ENCODE results near the gene FBXO47. TPM values are rescaled to one million over a fixed set of nuclear protein-coding genes. Genes with fewer than 3 reads are reported as not detected.

The FBXO47 gene
- total and polyA plus RNA-seq, 4 donors, result not detected

- ATAC-seq (ENCODE audit: insufficient read depth, low FRiP score) (no peak), DNase-seq (no peak)
- H3K27me3 ChIP-seq (ENCODE audit: control insufficient read depth in 3 of 3, insufficient read depth in 3 of 3, low read length in 2 of 3), result no peaks in the 10 kb centered on the region
- H3K9ac ChIP-seq (ENCODE audit: insufficient read depth in 1 of 2, low read length in 2 of 2), result no peak overlapping the region
- WGBS, 2 donors, result 75 to 82% methylated on average over 12 of the region's 12 CpGs
- peaks cover 0 to 67% (median 26%) of the 10 kb centered on the region in 4 donors for H3K36me3 ChIP-seq (ENCODE audit: control insufficient read depth in 4 of 4, insufficient read depth in 4 of 4, low read length in 4 of 4)
- peak overlapping the region in 1 of 2 donors; percentile 55 for H3K27ac ChIP-seq (ENCODE audit: low read depth in 1 of 2, low read length in 1 of 2)
- TF ChIP-seq CTCF (IDR thresholded peaks at IDR 0.05; ENCODE audit: control extremely low read depth, extremely low read depth), result no peak
- peaks cover 0 to 38% (median 6%) of the 10 kb centered on the region in 5 donors for H3K4me1 ChIP-seq (ENCODE audit: control insufficient read depth in 5 of 5, insufficient read depth in 5 of 5, low read length in 5 of 5)
- no peak overlapping the region for H3K4me3 ChIP-seq
- no peaks in the 10 kb centered on the region for H3K9me3 ChIP-seq (ENCODE audit: control insufficient read depth in 4 of 4, insufficient read depth in 3 of 4, low read length in 3 of 4)
Measured at GRCh38 chr17:38889745-38890409, 77.3 kb downstream of the FBXO47 start.

GRCh38 chr17:38888842-38889241 is 78.4 kb downstream of the FBXO47 start:
- Histone ChIP-seq H3K4me3 (no peak overlapping the region), H3K9ac (ENCODE audit: insufficient read depth in 1 of 2, low read length in 2 of 2) (no peak overlapping the region), H3K9me3 (ENCODE audit: control insufficient read depth in 4 of 4, insufficient read depth in 3 of 4, low read length in 3 of 4) (no peaks in the 10 kb centered on the region), H3K36me3 (ENCODE audit: control insufficient read depth in 4 of 4, insufficient read depth in 4 of 4, low read length in 4 of 4) (peaks cover 0 to 61% (median 25%) of the 10 kb centered on the region in 4 donors), H3K27ac (ENCODE audit: low read depth in 1 of 2, low read length in 1 of 2) (no peak overlapping the region), H3K27me3 (ENCODE audit: control insufficient read depth in 3 of 3, insufficient read depth in 3 of 3, low read length in 2 of 3) (no peaks in the 10 kb centered on the region), H3K4me1 (ENCODE audit: control insufficient read depth in 5 of 5, insufficient read depth in 5 of 5, low read length in 5 of 5) (peaks cover 0 to 35% (median 6%) of the 10 kb centered on the region in 5 donors)
- no peak for TF ChIP-seq CTCF (IDR thresholded peaks at IDR 0.05; ENCODE audit: control extremely low read depth, extremely low read depth)
- WGBS, 2 donors, result 91% methylated on average over 9 of the region's 9 CpGs
- ATAC-seq (ENCODE audit: insufficient read depth, low FRiP score) (no peak), DNase-seq (no peak)

- no peak overlapping the region for H3K4me3 ChIP-seq
- peaks cover 2 to 37% (median 14%) of the 10 kb centered on the region in 5 donors for H3K4me1 ChIP-seq (ENCODE audit: control insufficient read depth in 5 of 5, insufficient read depth in 5 of 5, low read length in 5 of 5)
- TF ChIP-seq CTCF (IDR thresholded peaks at IDR 0.05; ENCODE audit: control extremely low read depth, extremely low read depth), result no peak
- no peak for ATAC-seq (ENCODE audit: insufficient read depth, low FRiP score)
- H3K9me3 ChIP-seq (ENCODE audit: control insufficient read depth in 4 of 4, insufficient read depth in 3 of 4, low read length in 3 of 4), result no peaks in the 10 kb centered on the region
- H3K27ac ChIP-seq (ENCODE audit: low read depth in 1 of 2, low read length in 1 of 2), result peak overlapping the region in 1 of 2 donors; percentile 28
- no peaks in the 10 kb centered on the region for H3K27me3 ChIP-seq (ENCODE audit: control insufficient read depth in 3 of 3, insufficient read depth in 3 of 3, low read length in 2 of 3)
- H3K36me3 ChIP-seq (ENCODE audit: control insufficient read depth in 4 of 4, insufficient read depth in 4 of 4, low read length in 4 of 4), result peaks cover 0 to 46% (median 19%) of the 10 kb centered on the region in 4 donors
- 79 to 83% methylated on average over 8 of the region's 8 CpGs for WGBS, 2 donors
- no peak for DNase-seq
- H3K9ac ChIP-seq (ENCODE audit: insufficient read depth in 1 of 2, low read length in 2 of 2), result no peak overlapping the region
Measured at GRCh38 chr17:38886643-38887010, 80.6 kb downstream of the FBXO47 start.

Small RNAs within 50 kb of the gene (small RNA-seq; reads per million reads assigned to genes)
- gene MIR6779 (ENCODE audit: low replicate concordance), result not detected

Other genes starting within 250 kb of the FBXO47 start
- gene CISD3, start 237.1 kb downstream of the FBXO47 start, total RNA-seq, result 10 to 100 TPM in 1 of 2 donors, 1 to 10 TPM in 1; 2.4 to 49.7 TPM
- gene CISD3, start 237.1 kb downstream of the FBXO47 start, polyA plus RNA-seq, result 10 to 100 TPM; 34.4 to 41.5 TPM
- 10 to 100 TPM; 29.2 to 43.3 TPM for gene PCGF2, start 219.1 kb downstream of the FBXO47 start, total RNA-seq
- 10 to 100 TPM; 17.1 to 61.4 TPM for gene PCGF2, start 219.1 kb downstream of the FBXO47 start, polyA plus RNA-seq
- gene PSMB3, start 214.7 kb downstream of the FBXO47 start, total RNA-seq, result 100 to 1,000 TPM in 1 of 2 donors, 10 to 100 TPM in 1; 81.3 to 175 TPM
- gene PSMB3, start 214.7 kb downstream of the FBXO47 start, polyA plus RNA-seq, result 100 to 1,000 TPM; 293 to 374 TPM
- gene PIP4K2B, start 167.8 kb downstream of the FBXO47 start, total RNA-seq, result 10 to 100 TPM; 42.1 to 42.3 TPM
- 10 to 100 TPM; 16.1 to 16.3 TPM for gene PIP4K2B, start 167.8 kb downstream of the FBXO47 start, polyA plus RNA-seq
- gene CWC25, start 142.1 kb downstream of the FBXO47 start, total RNA-seq, result 10 to 100 TPM; 21.2 TPM
- 10 to 100 TPM; 20.1 to 21.4 TPM for gene CWC25, start 142.1 kb downstream of the FBXO47 start, polyA plus RNA-seq
- gene RPL23, start 113.7 kb downstream of the FBXO47 start, total RNA-seq, result 1,000 to 10,000 TPM in 1 of 2 donors, 100 to 1,000 TPM in 1; 989 to 1,269 TPM
- gene RPL23, start 113.7 kb downstream of the FBXO47 start, polyA plus RNA-seq, result 1,000 to 10,000 TPM; 2,276 to 4,467 TPM
- gene LASP1, start 97.3 kb downstream of the FBXO47 start, total RNA-seq, result 100 to 1,000 TPM in 1 of 2 donors, 10 to 100 TPM in 1; 78.8 to 140 TPM
- 10 to 100 TPM; 65.5 to 85.1 TPM for gene LASP1, start 97.3 kb downstream of the FBXO47 start, polyA plus RNA-seq
- 1 to 10 TPM; 4.9 to 7.3 TPM for gene PLXDC1, start 184.2 kb upstream of the FBXO47 start, total RNA-seq
- 1 to 10 TPM; 1.7 to 5.9 TPM for gene PLXDC1, start 184.2 kb upstream of the FBXO47 start, polyA plus RNA-seq
- not detected for gene ARL5C, start 198.8 kb upstream of the FBXO47 start, total RNA-seq
- not detected for gene ARL5C, start 198.8 kb upstream of the FBXO47 start, polyA plus RNA-seq
- gene CACNB1, start 230.3 kb upstream of the FBXO47 start, total RNA-seq, result 10 to 100 TPM in 1 of 2 donors, 1 to 10 TPM in 1; 8.2 to 49.6 TPM
- 10 to 100 TPM in 1 of 2 donors, 1 to 10 TPM in 1; 6.8 to 35.1 TPM for gene CACNB1, start 230.3 kb upstream of the FBXO47 start, polyA plus RNA-seq
- gene RPL19, start 232.9 kb upstream of the FBXO47 start, total RNA-seq, result 1,000 to 10,000 TPM; 1,387 to 1,536 TPM
- gene RPL19, start 232.9 kb upstream of the FBXO47 start, polyA plus RNA-seq, result 1,000 to 10,000 TPM; 2,407 to 4,055 TPM